ENCODE results near the gene INSYN2B.

DNA sequence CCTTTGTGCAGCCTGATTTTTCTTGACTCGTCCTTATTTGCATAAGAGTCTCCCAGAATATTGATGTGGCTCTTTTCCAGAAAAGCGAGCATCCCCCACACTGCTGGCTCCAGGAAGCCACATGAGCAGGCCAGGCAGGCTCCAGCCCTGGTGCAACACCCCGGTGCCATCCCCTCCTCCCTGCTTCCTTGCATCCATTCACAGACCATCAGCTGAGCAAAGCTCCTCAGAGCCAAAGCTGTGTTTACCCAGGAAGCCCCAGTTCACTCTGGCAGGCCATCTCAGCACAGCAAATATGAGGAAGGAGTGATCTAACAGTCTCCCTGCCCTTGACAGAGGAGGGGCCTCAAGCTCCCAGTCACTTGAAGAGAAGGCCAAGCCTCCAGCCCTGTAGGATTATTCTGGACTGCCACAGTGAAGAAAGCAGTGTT lies 34.4 kb downstream of the INSYN2B start:
- no peak for TF ChIP-seq CREB1 (CRISPR knock-in tag; IDR thresholded peaks at IDR 0.05)
- TF ChIP-seq JUN (CRISPR knock-in tag; IDR thresholded peaks at IDR 0.05): no peak
- no peak for TF ChIP-seq CTCF (IDR thresholded peaks at IDR 0.05)
- TF ChIP-seq ZNF263 (CRISPR knock-in tag; IDR thresholded peaks at IDR 0.05; ENCODE audit: low read depth): no peak
- TF ChIP-seq ZNF138 (CRISPR knock-in tag; conservative IDR thresholded peaks at IDR 0.05): no peak
- TF ChIP-seq ATF2 (CRISPR knock-in tag; IDR thresholded peaks at IDR 0.05; ENCODE audit: borderline replicate concordance, low read depth): no peak
- no peak for TF ChIP-seq FOXP1 (CRISPR knock-in tag; IDR thresholded peaks at IDR 0.05; ENCODE audit: borderline replicate concordance)
- TF ChIP-seq TP53 (CRISPR knock-in tag; IDR thresholded peaks at IDR 0.05): no peak
- TF ChIP-seq NR3C1 (CRISPR knock-in tag; conservative IDR thresholded peaks at IDR 0.05; ENCODE audit: low read depth): no peak
- TF ChIP-seq ESRRA (CRISPR knock-in tag; IDR thresholded peaks at IDR 0.05; ENCODE audit: borderline replicate concordance): no peak
- TF ChIP-seq, protein P1, sequence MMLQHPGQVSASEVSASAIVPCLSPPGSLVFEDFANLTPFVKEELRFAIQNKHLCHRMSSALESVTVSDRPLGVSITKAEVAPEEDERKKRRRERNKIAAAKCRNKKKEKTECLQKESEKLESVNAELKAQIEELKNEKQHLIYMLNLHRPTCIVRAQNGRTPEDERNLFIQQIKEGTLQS (CRISPR knock-in tag; conservative IDR thresholded peaks at IDR 0.05): no peak
- TF ChIP-seq, protein P2, sequence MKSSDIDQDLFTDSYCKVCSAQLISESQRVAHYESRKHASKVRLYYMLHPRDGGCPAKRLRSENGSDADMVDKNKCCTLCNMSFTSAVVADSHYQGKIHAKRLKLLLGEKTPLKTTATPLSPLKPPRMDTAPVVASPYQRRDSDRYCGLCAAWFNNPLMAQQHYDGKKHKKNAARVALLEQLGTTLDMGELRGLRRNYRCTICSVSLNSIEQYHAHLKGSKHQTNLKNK (CRISPR knock-in tag; IDR thresholded peaks at IDR 0.05): no peak
- no peak for TF ChIP-seq ATF1 (CRISPR knock-in tag; IDR thresholded peaks at IDR 0.05)
- no peak for TF ChIP-seq KAT7 (CRISPR knock-in tag; IDR thresholded peaks at IDR 0.05; ENCODE audit: borderline replicate concordance)

Measured in WTC11 (cell line).